EL (cell line): Measurements from ENCODE around the gene RASGRP4.
"Not testable (repeated sequence)": the region's sequence is repeated elsewhere in the genome, so short reads cannot be mapped to it uniquely, and the experiment has no call there.

Experiments used
- DNase-seq: peaks from one replicate; pipeline ENCODE4 v3.0.0-alpha.2; 2016

RASGRP4 gene

DNA sequence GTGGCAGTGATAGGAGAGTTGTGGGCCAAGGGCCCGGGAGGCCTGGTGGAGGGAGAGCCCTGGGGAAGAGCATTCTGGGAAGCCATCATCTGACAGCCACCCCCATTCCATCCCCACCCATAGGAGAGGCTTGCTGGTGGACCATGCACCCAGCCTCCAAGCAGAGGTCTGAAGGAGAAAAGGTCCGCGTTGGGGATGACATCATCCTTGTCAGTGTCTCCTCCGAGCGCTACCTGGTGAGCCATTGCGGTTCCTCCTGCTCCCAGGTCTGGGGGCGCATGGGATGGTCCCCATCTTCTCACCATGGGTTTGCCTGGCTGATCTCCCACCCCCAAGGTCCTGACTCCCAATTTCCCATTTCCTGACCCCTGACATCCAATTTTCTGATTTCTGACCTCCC lies 18.0 kb upstream of the RASGRP4 start:
- no peak for DNase-seq

DNA sequence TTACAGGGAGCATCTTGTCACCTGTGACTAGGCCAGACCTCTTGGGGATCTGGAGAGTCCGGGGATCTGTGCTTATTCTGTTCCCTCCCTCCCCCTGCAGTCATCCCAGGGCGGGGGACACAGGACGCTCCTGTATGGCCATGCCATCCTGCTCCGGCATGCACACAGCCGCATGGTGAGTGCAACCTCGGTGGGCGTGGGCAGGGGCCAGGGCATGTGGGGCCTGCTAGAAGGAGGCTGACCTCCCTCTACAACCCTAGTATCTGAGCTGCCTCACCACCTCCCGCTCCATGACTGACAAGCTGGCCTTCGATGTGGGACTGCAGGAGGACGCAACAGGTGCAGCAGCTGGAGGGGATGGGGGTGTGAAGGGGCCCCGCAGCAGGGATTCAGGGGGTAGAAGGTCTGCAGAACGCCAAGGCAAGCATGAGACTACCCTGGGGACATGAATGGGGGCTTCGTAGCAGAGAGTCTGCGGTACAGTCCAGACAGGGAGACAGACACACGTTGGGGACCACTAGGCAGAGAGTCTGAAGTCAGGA lies 17.5 kb upstream of the RASGRP4 start:
- no peak for DNase-seq

GRCh38 chr19:38442736-38443135 lies 16.7 kb upstream of the RASGRP4 start:
- DNase-seq, result no peak

- DNase-seq, result no peak
These were observed 15.8 kb upstream of the RASGRP4 start for GRCh38 chr19:38441657-38442348.

GRCh38 chr19:38440592-38440991 lies 14.6 kb upstream of the RASGRP4 start:
- no peak for DNase-seq

DNA sequence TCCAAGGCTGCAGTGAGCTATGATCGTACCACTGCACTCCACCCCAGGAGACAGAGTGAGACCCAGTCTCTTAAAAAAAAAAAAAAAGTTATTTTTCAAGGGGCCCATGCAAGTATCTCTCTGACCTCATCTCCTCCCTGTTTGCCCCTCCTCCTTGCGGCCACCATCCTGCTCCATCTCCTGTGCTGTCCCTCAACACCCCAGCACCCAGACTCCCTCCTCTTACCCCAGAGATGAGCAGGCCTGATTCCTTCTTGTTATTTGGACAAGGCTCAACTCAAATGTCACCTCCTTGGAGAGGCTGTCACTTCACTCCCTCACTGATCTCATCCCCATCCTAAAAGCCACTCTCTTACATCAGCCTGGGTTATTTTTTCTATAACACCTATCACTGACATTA lies 11.9 kb upstream of the RASGRP4 start:
- DNase-seq, result no peak

DNA sequence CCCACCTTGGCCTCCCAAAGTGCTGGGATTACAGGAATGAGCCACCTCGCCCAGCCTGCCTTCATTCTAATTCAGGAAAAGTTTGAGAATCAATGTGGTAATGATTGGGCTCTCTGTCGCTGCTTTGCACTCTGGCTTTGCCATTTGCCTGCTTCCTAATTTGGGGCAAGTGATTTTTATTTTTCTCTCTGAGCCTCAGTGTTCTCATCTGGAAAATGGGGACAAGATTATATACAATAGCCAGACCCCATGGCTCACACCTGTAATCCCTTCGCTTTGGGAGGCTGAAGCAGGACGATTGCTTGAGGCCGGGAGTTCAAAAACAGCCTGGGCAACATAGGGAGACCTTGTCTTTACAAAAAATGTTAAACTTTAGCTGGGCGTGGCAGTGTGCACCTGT lies 11.3 kb upstream of the RASGRP4 start:
- DNase-seq, result no peak

DNA sequence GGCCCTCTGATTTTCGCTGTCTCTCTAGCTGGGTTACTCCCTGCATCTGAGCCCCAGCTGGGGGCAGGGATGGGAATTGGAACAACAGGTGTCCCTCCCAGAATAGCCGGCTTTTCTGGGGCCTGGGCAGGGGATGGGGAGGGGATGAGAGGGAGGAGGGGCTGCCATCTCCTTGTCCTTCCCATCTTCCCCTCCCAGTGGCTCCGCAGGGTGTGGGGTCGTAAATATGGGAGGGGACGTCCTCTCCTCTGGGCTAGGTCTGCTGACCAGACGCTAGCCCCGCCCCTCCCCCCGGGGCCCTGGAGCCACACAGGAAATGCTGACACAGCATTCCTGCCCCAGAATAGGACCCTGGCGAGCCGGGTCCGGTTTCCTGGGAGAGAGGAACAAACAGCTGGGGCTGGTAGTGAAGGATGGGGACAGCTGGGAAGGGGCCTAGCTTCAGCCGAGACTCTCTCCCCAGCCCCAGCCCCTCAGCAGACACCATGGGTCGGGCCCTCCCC lies 8.6 kb upstream of the RASGRP4 start:
- no peak for DNase-seq

- DNase-seq, result peak; percentile 35
These were observed 7.3 kb upstream of the RASGRP4 start, which contains the start of gene RYR1 for GRCh38 chr19:38433268-38433733. Gene RYR1, plus strand, starts transcription at chr19:38433691. Its CDS starts 139 bp downstream, at chr19:38433830.

- DNase-seq, result no peak
These were observed 4.9 kb upstream of the RASGRP4 start for GRCh38 chr19:38430931-38431330.

GRCh38 chr19:38429811-38430156 lies 3.8 kb upstream of the RASGRP4 start:
- DNase-seq, result no peak

GRCh38 chr19:38429055-38429810 lies 3.2 kb upstream of the RASGRP4 start:
- DNase-seq, result no peak

DNA sequence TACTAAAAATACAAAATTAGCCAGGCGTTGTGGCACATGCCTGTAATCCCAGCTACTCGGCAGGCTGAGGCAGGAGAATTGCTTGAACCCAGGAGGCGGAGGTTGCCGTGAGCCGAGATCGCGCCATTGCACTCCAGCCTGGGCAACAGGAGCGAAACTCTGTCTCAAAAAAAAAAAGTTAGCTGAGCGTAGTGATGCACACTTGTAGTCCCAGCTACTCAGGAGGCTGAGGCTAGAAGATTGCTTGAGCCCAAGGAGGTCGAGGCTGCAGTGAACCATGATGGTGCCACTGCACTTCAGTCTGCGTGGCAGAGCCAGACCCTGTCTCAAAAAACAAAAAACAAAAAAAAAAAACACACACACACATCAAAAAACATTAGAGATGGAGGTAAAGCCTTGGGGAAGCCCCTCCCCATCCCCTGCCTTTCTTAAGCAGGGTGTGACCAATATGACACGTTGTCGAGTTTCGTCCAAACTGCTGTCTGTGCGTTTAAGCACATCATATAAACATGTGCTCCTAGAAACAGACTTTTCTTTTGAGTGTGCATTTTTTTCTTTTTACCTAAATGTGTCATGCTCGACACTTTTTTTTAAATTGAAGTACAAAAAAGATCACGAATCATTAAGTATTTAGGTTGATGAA lies 1.1 kb upstream of the RASGRP4 start:
- not testable (repeated sequence) for DNase-seq

- DNase-seq, result no peak
These were observed 703 bp downstream of the RASGRP4 start for GRCh38 chr19:38425222-38425809.

DNA sequence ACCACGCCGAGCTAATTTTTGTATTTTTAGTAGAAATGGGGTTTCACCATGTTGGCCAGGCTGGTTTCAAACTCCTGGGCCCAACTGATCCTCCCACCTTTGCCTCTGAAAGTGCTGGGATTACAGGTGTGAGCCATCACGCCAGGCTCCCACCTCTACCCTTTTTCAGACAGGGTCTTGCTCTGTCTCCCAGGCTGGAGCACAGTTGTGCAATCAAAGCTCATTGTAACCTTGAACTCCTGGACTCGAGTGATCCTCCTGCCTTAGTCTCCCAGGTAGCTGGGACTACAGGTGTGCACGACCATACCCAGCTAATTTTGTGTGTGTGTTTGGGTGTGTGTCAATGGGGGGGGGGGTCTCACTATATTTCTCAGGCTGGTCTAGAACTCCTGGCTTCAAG lies 1.7 kb downstream of the RASGRP4 start:
- DNase-seq, result no peak

- no peak for DNase-seq
These were observed 3.6 kb downstream of the RASGRP4 start for GRCh38 chr19:38422438-38422837.

- no peak for DNase-seq
These were observed 4.2 kb downstream of the RASGRP4 start for GRCh38 chr19:38421856-38422255.

DNA sequence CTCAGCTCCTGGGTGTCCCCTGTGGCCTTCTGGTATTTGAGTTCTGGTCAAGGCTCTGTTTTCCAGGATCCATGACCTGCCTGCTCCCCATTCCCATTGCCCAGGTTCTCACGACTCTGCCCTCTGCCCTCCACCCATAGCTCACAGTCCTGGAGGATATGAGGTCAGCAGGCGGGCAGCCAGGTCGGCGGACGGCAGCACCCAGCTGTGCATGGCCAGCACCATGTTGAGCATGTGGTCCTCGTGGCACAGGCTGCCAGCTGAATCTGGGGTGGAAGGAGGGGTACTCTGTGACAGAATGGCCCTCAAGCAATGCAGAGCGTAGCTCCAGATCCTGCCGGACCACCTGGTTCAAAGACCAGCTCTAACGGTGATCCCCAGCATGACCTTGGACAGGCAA lies 5.1 kb downstream of the RASGRP4 start:
- DNase-seq, result no peak

DNA sequence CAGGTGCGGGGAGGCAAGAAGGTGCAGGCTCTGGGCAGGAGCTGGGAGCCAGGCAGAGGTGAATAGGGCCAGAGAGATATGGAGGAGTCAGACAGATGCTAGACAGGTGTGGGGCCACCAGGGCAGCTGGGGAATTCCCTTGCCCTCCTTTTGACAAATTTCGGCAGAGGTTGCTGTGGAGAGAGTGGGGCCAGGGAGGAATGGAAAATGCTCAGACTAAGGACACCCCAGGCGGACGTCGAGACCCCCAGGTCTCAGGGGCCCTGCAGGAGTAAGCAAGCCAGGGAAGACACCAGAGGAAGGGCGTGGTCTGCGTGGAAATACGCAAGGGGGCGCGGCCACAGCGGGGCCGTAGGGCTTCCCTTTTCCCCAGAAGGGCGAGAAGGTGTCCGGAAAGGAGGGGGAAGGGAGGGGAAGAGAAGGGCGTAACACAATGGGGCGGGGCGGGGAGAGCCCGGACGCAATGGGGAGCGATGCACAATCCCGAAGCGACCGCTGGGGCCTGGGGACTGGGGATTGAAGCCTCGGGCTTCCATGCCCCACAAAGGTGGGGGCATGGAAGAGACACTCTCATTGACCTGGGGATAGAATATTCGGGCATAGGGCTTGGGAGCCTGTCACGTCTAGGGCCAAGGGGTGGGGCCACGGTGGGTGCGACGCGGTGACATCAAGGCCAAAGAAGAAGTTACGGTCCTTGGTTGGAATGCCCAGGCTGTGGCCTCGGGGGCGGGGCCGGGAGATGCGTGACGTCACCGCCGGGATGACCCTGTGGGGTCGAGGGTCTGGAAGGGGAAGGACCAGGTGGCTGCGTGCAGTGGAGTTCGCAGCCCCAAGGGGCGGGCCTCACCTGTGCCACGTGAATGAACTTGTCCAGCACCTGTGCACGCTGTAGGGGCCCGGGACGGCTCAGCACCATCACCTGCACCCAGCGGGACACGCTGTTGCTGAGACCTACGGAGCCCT lies 8.2 kb downstream of the RASGRP4 start:
- DNase-seq, result peak; percentile 37

GRCh38 chr19:38417146-38417543 lies 8.9 kb downstream of the RASGRP4 start:
- no peak for DNase-seq

DNA sequence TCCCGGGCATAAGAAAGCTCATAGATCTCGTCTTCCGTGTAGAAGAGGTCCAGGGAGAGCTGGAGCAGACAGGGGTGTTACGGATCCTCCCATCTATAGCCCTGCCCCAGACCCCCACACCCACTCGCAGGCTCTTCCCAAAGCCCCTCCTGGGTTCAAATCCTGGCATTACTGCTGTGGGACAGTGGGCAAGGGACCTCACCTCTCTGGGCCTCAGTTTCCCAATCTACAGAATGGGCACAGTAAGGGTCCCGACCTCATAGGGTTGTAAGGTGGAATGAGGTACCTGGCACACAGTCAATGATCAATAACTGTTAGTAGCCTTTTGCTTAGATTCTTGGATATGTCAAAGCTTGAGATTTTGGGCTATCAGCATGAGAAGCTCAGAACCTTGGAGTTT lies 12.6 kb downstream of the RASGRP4 start:
- no peak for DNase-seq

GRCh38 chr19:38412961-38413360 lies 13.1 kb downstream of the RASGRP4 start:
- no peak for DNase-seq
